Type B pancreatic cell (in vitro differentiated cells): ENCODE results near the gene CXCL6. TPM values are rescaled to one million over a fixed set of nuclear protein-coding genes. Genes with fewer than 3 reads are reported as not detected.

Experiments used
- DNase-seq: peaks from one replicate; pipeline ENCODE4 v3.0.0; 2021; ENCODE audit warnings: mixed read lengths; ENCODE audit not compliant: unreplicated experiment; ENCODE audit errors: extremely low spot score
- H3K27ac Mint-ChIP-seq: 2 replicates; pipeline ENCODE4 v1.8.0; 2021; ENCODE audit warnings: mild to moderate bottlenecking, mixed read lengths
- H3K27me3 Mint-ChIP-seq: 2 replicates; pipeline ENCODE4 v1.8.0; 2021; ENCODE audit warnings: mixed read lengths
- H3K36me3 Mint-ChIP-seq: 2 replicates; pipeline ENCODE4 v1.8.0; 2021; ENCODE audit warnings: mixed read lengths
- H3K4me1 Mint-ChIP-seq: one replicate; pipeline ENCODE4 v1.8.0; 2021; ENCODE audit warnings: mixed read lengths; ENCODE audit not compliant: unreplicated experiment
- H3K4me3 Mint-ChIP-seq: 2 replicates; pipeline ENCODE4 v1.8.0; 2021; ENCODE audit warnings: mild to moderate bottlenecking, mixed read lengths
- H3K9me3 Mint-ChIP-seq: 2 replicates; pipeline ENCODE4 v1.8.0; 2021; ENCODE audit warnings: mixed read lengths
- total RNA-seq: library from RNA; stranded (reverse); gene quantifications from 2 replicates; pipeline ENCODE4 v1.2.1, GENCODE V29; 2021; ENCODE audit warnings: low replicate concordance
- TF ChIP-seq, protein P1 (sequence below): fragments of 200-600 bp; sonication (generic); conservative IDR thresholded peaks from 2 replicates; pipeline ENCODE4 v1.5.0; 2021; ENCODE audit warnings: antibody characterized with exemption, mild to moderate bottlenecking

CXCL6 gene
- total RNA-seq, 1 donor from 2014 or later: 1.9 TPM

DNA sequence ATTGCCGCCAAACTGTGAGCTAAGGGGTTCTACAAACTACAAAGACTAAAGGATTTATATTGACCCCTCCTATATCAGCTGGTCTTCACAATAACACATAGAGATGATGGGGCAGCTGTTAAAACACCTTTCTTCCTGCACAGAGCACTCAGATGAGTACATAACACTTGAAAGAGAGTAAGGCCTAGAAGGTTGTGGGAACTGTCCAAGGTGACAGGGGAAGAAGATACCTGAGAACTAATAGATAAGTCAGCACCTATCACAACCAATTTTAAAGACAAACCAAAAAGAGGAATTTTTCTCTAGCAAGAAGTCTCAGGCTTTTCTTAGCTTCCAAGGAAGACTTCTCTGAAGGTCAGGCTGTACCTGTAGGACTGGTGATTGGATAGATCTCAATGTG, 19.1 kb upstream of the CXCL6 start:
- peaks cover 4% of the 10 kb centered on the region for H3K27me3 Mint-ChIP-seq
- no peak for DNase-seq
- H3K4me3 Mint-ChIP-seq: no peak overlapping the region
- TF ChIP-seq, protein P1, sequence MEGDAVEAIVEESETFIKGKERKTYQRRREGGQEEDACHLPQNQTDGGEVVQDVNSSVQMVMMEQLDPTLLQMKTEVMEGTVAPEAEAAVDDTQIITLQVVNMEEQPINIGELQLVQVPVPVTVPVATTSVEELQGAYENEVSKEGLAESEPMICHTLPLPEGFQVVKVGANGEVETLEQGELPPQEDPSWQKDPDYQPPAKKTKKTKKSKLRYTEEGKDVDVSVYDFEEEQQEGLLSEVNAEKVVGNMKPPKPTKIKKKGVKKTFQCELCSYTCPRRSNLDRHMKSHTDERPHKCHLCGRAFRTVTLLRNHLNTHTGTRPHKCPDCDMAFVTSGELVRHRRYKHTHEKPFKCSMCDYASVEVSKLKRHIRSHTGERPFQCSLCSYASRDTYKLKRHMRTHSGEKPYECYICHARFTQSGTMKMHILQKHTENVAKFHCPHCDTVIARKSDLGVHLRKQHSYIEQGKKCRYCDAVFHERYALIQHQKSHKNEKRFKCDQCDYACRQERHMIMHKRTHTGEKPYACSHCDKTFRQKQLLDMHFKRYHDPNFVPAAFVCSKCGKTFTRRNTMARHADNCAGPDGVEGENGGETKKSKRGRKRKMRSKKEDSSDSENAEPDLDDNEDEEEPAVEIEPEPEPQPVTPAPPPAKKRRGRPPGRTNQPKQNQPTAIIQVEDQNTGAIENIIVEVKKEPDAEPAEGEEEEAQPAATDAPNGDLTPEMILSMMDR: no peak
- H3K27ac Mint-ChIP-seq: no peak overlapping the region
- H3K9me3 Mint-ChIP-seq: no peaks in the 10 kb centered on the region
- no peaks in the 10 kb centered on the region for H3K36me3 Mint-ChIP-seq
- H3K4me1 Mint-ChIP-seq: no peaks in the 10 kb centered on the region

DNA sequence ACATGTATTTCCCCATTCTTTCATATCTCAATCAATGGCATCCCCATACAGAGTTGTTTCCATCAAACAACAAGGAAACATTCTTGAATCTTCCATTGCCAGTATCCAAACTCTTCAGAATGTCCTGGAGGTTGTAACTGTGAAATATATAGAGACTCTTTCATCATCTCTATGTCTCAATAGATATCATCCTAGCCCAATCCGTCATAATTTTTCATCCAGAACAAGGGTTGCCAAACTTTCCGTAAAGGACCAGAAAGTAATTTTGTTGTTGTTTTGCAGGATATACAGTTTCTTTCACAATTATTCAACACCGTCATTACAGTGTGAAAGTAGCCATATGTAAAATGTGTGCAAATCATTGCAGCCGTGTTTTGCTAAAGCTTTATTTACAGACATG, 15.2 kb upstream of the CXCL6 start:
- no peaks in the 10 kb centered on the region for H3K9me3 Mint-ChIP-seq
- TF ChIP-seq, protein P1: no peak
- H3K4me1 Mint-ChIP-seq: no peaks in the 10 kb centered on the region
- peaks cover 4% of the 10 kb centered on the region for H3K27me3 Mint-ChIP-seq
- H3K36me3 Mint-ChIP-seq: no peaks in the 10 kb centered on the region
- no peak for DNase-seq
- H3K27ac Mint-ChIP-seq: no peak overlapping the region
- H3K4me3 Mint-ChIP-seq: no peak overlapping the region

DNA sequence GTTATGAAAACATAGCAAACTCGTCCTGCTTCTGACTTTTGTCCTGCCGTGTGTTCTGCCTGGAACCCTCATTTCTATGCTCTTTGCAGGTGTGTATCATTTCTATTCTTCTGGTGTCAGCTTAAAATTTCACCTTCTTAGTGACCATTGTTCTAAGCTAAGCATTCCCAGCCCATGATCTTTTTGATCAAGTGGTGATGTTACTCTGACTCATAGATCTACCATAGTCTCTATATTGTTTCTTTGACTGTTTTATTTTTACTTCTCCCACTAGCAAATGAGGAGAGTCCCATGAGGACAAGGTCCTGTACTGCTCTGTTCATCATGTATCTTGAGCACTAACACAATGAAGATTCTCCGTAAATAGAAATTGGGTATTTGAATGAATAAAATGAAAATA, 14.1 kb upstream of the CXCL6 start:
- no peaks in the 10 kb centered on the region for H3K4me1 Mint-ChIP-seq
- DNase-seq: no peak
- H3K9me3 Mint-ChIP-seq: no peaks in the 10 kb centered on the region
- no peaks in the 10 kb centered on the region for H3K36me3 Mint-ChIP-seq
- H3K27ac Mint-ChIP-seq: no peak overlapping the region
- peaks cover 4% of the 10 kb centered on the region for H3K27me3 Mint-ChIP-seq
- TF ChIP-seq, protein P1: no peak
- no peak overlapping the region for H3K4me3 Mint-ChIP-seq

DNA sequence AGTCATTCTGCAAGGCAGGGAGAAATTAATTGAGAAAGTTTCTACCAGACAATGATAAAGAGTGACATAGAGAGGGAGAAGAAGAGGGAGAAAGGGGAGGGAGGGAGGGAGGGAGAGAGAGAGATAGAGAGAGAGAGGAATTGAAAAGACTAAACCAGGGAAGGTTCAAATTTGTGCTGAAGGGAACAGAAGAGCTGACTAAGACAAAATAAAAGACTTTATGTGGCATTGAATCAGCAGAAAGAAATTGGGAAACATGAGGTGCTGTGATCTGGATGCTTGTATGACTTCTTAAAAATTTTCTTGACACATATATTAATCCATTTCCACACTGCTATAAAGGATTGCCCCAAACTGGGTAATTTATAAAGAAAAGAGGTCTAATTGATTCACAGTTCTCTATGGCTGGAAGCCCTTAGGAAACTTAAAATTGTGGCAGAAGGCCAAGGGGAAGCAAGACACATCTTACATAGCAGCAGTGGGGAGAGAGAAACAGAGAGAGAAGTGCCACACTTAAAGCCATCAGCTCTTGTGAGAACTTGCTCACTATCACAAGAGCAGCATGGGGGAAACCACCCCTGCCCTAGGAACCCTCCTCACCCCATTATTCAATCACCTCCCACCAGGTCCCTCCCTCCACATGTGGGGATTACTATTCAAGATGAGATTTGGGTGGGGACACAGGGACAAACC, 13.5 kb upstream of the CXCL6 start:
- Mint-ChIP-seq H3K27ac (no peak overlapping the region), H3K27me3 (peaks cover 4% of the 10 kb centered on the region), H3K4me3 (no peak overlapping the region), H3K36me3 (no peaks in the 10 kb centered on the region), H3K9me3 (peaks cover 3% of the 10 kb centered on the region), H3K4me1 (no peaks in the 10 kb centered on the region)
- no peak for DNase-seq
- TF ChIP-seq, protein P1: no peak

DNA sequence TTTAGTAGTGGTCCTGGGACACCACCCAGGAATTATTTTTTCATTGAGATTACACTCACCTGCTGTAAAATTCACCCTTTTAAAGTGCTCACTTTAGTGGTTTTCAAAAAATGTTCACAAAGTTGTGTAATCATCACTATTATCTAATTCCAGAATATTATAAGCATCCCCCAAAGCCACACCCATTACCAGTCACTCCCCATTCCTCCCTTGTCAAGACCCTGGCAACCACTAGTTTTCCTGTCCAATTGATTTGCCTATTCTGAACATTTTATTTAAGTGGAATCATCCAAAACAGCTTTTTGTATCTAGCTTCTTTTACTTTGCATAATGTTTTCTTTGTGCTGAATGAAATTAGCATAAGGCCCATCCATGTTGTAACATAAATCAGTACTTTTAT, 12.7 kb upstream of the CXCL6 start:
- Mint-ChIP-seq H3K9me3 (peaks cover 4% of the 10 kb centered on the region), H3K4me3 (no peak overlapping the region), H3K4me1 (no peaks in the 10 kb centered on the region), H3K27me3 (peaks cover 4% of the 10 kb centered on the region), H3K36me3 (no peaks in the 10 kb centered on the region), H3K27ac (no peak overlapping the region)
- no peak for DNase-seq
- TF ChIP-seq, protein P1: no peak
